Uterus (tissue), 4 donors: ENCODE data around the gene ITGA2B. TPM values are rescaled to one million over a fixed set of nuclear protein-coding genes. Genes with fewer than 3 reads are reported as not detected.

Experiments used
- DNase-seq, 2 donors: peaks; one replicate each; pipeline ENCODE4 v3.0.0-alpha.2; 2019 to 2020
- H3K27ac ChIP-seq, 2 donors: fragments of 200-600 bp; sonication (generic); 1 replicate in 1 of 2; 2 replicates in 1 of 2; pipeline ENCODE4 v1.5.1; 2016 to 2018
- H3K27me3 ChIP-seq, 2 donors: fragments of 200-600 bp; sonication (generic); one replicate each; pipeline ENCODE4 v1.5.1; 2018 to 2019; ENCODE audit warnings: control low read depth in 1 of 2
- H3K36me3 ChIP-seq, 2 donors: fragments of 200-600 bp; sonication (generic); one replicate each; pipeline ENCODE4 v1.5.1; 2019; ENCODE audit warnings: control low read depth in 1 of 2
- H3K4me1 ChIP-seq, 2 donors: fragments of 200-600 bp; sonication (generic); one replicate each; pipeline ENCODE4 v1.5.1; 2018 to 2019; ENCODE audit warnings: control low read depth in 1 of 2
- H3K4me3 ChIP-seq, 2 donors: fragments of 200-600 bp; sonication (generic); 1 replicate in 1 of 2; 2 replicates in 1 of 2; pipeline ENCODE4 v1.5.1; 2018 to 2019; ENCODE audit warnings: mild to moderate bottlenecking in 1 of 2
- H3K9me3 ChIP-seq, 2 donors: fragments of 200-600 bp; sonication (generic); one replicate each; pipeline ENCODE4 v1.5.1; 2019; ENCODE audit warnings: control low read depth in 1 of 2
- POLR2A ChIP-seq, 2 donors: fragments of 450-650 bp; IDR thresholded peaks; one replicate each; pipeline ENCODE4 v1.6.1; 2016; ENCODE audit warnings: antibody characterized with exemption in 2 of 2, mild to moderate bottlenecking in 1 of 2, moderate library complexity in 1 of 2
- intact Hi-C: fragments of 100-400 bp; cut with DNase I; formaldehyde crosslinking; loops from one replicate; pipeline ENCODE4 v1.15.1; 2023; ENCODE audit warnings: low total_unique reads
- total RNA-seq, 4 donors: library from RNA; depleted of rRNA in 3 of 4; stranded (reverse); fragments of >200 nt in 3 of 4; gene quantifications; one replicate each; pipeline versions ENCODE4 v1.1.0 to v1.2.4, GENCODE V29; 2014 to 2023
- TF ChIP-seq, protein P1 (sequence below), 4 experiments: fragments of 200-600 bp in 2 of 4; fragments of 450-650 bp in 2 of 4; sonication (generic) in 2 of 4; IDR thresholded peaks; one replicate each; pipeline ENCODE4 v1.5.1; 2016 to 2019; ENCODE audit warnings: antibody characterized with exemption in 4 of 4, mild to moderate bottlenecking in 2 of 4, moderate library complexity in 1 of 4
- donor health status: DM: yes; HTN: yes; CAD: no.

ITGA2B gene
- total RNA-seq, 4 donors from 2014 or later, result 7.4 to 7.7 TPM; not detected in 2

DNA sequence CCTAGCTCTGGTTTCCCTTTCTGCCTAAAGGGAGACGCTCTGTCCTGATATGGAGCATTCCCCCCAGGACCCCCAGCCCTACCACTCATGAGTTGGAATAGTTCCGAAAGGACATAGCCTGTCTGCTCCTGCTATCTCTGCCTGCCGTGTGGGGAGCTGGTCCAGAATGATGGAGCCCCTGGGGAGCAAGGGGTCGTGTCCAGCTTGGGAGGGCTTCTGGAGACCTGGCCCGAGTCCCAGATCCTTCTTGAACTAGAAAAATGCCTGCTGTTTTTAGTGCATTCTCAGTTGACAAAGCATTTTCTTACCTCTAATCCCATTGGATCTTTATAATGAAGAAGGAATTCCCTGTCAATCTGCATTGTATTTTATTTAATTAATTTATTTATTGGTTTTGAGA lies 53.5 kb downstream of the ITGA2B start:
- TF ChIP-seq, protein P1, sequence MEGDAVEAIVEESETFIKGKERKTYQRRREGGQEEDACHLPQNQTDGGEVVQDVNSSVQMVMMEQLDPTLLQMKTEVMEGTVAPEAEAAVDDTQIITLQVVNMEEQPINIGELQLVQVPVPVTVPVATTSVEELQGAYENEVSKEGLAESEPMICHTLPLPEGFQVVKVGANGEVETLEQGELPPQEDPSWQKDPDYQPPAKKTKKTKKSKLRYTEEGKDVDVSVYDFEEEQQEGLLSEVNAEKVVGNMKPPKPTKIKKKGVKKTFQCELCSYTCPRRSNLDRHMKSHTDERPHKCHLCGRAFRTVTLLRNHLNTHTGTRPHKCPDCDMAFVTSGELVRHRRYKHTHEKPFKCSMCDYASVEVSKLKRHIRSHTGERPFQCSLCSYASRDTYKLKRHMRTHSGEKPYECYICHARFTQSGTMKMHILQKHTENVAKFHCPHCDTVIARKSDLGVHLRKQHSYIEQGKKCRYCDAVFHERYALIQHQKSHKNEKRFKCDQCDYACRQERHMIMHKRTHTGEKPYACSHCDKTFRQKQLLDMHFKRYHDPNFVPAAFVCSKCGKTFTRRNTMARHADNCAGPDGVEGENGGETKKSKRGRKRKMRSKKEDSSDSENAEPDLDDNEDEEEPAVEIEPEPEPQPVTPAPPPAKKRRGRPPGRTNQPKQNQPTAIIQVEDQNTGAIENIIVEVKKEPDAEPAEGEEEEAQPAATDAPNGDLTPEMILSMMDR (IDR thresholded peaks at IDR 0.05), result no peak
- no peak for TF ChIP-seq POLR2A (IDR thresholded peaks at IDR 0.05)
- H3K9me3 ChIP-seq, result no peaks in the 10 kb centered on the region

GRCh38 chr17:44335564-44335963 lies 53.9 kb downstream of the ITGA2B start:
- intact Hi-C loops, result no loop called here
- no peaks in the 10 kb centered on the region for H3K36me3 ChIP-seq
- H3K4me1 ChIP-seq, result no peaks in the 10 kb centered on the region
- no peaks in the 10 kb centered on the region for H3K27me3 ChIP-seq
- no peak overlapping the region for H3K4me3 ChIP-seq
- H3K9me3 ChIP-seq, result no peaks in the 10 kb centered on the region
- TF ChIP-seq, protein P1 (IDR thresholded peaks at IDR 0.05), result no peak
- no peak for TF ChIP-seq POLR2A (IDR thresholded peaks at IDR 0.05)
- no peak overlapping the region for H3K27ac ChIP-seq
- DNase-seq, result no peak

More for the DNA sequence above, 53.5 kb downstream of the ITGA2B start:
- DNase-seq, result no peak
- no peaks in the 10 kb centered on the region for H3K36me3 ChIP-seq
- no peaks in the 10 kb centered on the region for H3K27me3 ChIP-seq
- H3K4me1 ChIP-seq, result no peaks in the 10 kb centered on the region
- H3K27ac ChIP-seq, result no peak overlapping the region
- H3K4me3 ChIP-seq, result no peak overlapping the region
- intact Hi-C loops, result no loop called here

GRCh38 chr17:44334727-44335126 lies 54.7 kb downstream of the ITGA2B start:
- no peak for TF ChIP-seq POLR2A (IDR thresholded peaks at IDR 0.05)
- TF ChIP-seq, protein P1 (IDR thresholded peaks at IDR 0.05), result no peak
- H3K4me3 ChIP-seq, result no peak overlapping the region

GRCh38 chr17:44334315-44334714 lies 55.1 kb downstream of the ITGA2B start:
- no peak for DNase-seq
- Histone ChIP-seq H3K27me3 (no peaks in the 10 kb centered on the region), H3K9me3 (no peaks in the 10 kb centered on the region), H3K27ac (no peak overlapping the region), H3K4me3 (no peak overlapping the region), H3K36me3 (no peaks in the 10 kb centered on the region), H3K4me1 (no peaks in the 10 kb centered on the region)
- TF ChIP-seq POLR2A (IDR thresholded peaks at IDR 0.05), result no peak
- TF ChIP-seq, protein P1 (IDR thresholded peaks at IDR 0.05), result no peak
- intact Hi-C loops, result loop anchor here (5.0 kb wide), 1 partner anchor 122 kb away; no protein-coding TSS in a partner anchor

More at GRCh38 chr17:44334727-44335126, 54.7 kb downstream of the ITGA2B start:
- Histone ChIP-seq H3K27ac (no peak overlapping the region), H3K4me1 (no peaks in the 10 kb centered on the region), H3K9me3 (no peaks in the 10 kb centered on the region), H3K36me3 (no peaks in the 10 kb centered on the region), H3K27me3 (no peaks in the 10 kb centered on the region)
- no peak for DNase-seq
- intact Hi-C loops, result loop anchor here (5.0 kb wide), 1 partner anchor 122 kb away; no protein-coding TSS in a partner anchor

GRCh38 chr17:44333371-44333770 lies 56.1 kb downstream of the ITGA2B start:
- Histone ChIP-seq H3K27ac (no peak overlapping the region), H3K4me3 (no peak overlapping the region), H3K27me3 (no peaks in the 10 kb centered on the region), H3K36me3 (no peaks in the 10 kb centered on the region), H3K4me1 (no peaks in the 10 kb centered on the region), H3K9me3 (no peaks in the 10 kb centered on the region)
- TF ChIP-seq, protein P1 (IDR thresholded peaks at IDR 0.05), result no peak
- TF ChIP-seq POLR2A (IDR thresholded peaks at IDR 0.05), result no peak
- intact Hi-C loops, result loop anchor here (5.0 kb wide), 1 partner anchor 121 kb away; no protein-coding TSS in a partner anchor
- DNase-seq, result no peak
